ENCODE data around the gene PLAC1.

Gene PLAC1

GRCh38 chrX:134537179-134537955, 120.9 kb downstream of the PLAC1 start:
- Mint-ChIP-seq H3K4me1 (peaks cover 60% of the 10 kb centered on the region), H3K27me3 (ENCODE audit: low read depth, poor library complexity) (peaks cover 5% of the 10 kb centered on the region), H3K27ac (peak overlapping the region; percentile 93), H3K9me3 (peaks cover 40% of the 10 kb centered on the region), H3K4me3 (no peak overlapping the region), H3K36me3 (ENCODE audit: low read depth) (no peaks in the 10 kb centered on the region)
- no peak for DNase-seq
- TF ChIP-seq CTCF (IDR thresholded peaks at IDR 0.05) = no peak

- H3K27ac Mint-ChIP-seq = peak overlapping the region; percentile 43
- H3K27me3 Mint-ChIP-seq (ENCODE audit: low read depth, poor library complexity) = peaks cover 8% of the 10 kb centered on the region
- H3K9me3 Mint-ChIP-seq = peaks cover 52% of the 10 kb centered on the region
- no peaks in the 10 kb centered on the region for H3K36me3 Mint-ChIP-seq (ENCODE audit: low read depth)
- H3K4me1 Mint-ChIP-seq = peaks cover 47% of the 10 kb centered on the region
- no peak for TF ChIP-seq CTCF (IDR thresholded peaks at IDR 0.05)
- DNase-seq = no peak
- H3K4me3 Mint-ChIP-seq = no peak overlapping the region
These were observed 124.3 kb downstream of the PLAC1 start for GRCh38 chrX:134533952-134534351.

DNA sequence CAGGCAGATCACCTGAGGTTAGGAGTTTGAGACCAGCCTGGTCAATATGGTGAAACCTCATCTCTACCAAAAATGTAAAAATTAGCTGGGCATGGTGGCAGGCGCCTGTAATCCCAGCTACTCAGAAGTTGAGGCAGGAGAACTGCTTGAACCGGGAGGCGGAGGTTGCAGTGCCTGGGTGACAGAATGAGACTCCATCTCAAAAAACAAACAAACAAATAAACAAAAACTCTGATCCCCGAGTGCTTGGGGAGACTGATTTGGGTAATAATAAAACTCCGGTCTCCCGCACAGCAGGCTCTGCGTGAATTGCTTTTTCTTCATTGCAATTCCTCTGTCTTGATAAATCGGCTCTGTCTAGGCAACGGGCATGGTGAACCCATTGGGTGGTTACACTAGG, 124.9 kb downstream of the PLAC1 start:
- peaks cover 48% of the 10 kb centered on the region for H3K4me1 Mint-ChIP-seq
- no peak overlapping the region for H3K4me3 Mint-ChIP-seq
- H3K27ac Mint-ChIP-seq = no peak overlapping the region
- H3K36me3 Mint-ChIP-seq (ENCODE audit: low read depth) = no peaks in the 10 kb centered on the region
- H3K9me3 Mint-ChIP-seq = peaks cover 56% of the 10 kb centered on the region
- peaks cover 8% of the 10 kb centered on the region for H3K27me3 Mint-ChIP-seq (ENCODE audit: low read depth, poor library complexity)
- no peak for TF ChIP-seq CTCF (IDR thresholded peaks at IDR 0.05)
- DNase-seq = no peak

- Mint-ChIP-seq H3K4me3 (no peak overlapping the region), H3K4me1 (peaks cover 24% of the 10 kb centered on the region), H3K9me3 (peaks cover 52% of the 10 kb centered on the region), H3K27me3 (ENCODE audit: low read depth, poor library complexity) (peaks cover 15% of the 10 kb centered on the region), H3K27ac (no peak overlapping the region), H3K36me3 (ENCODE audit: low read depth) (no peaks in the 10 kb centered on the region)
- no peak for TF ChIP-seq CTCF (IDR thresholded peaks at IDR 0.05)
- no peak for DNase-seq
These were observed 127.4 kb downstream of the PLAC1 start for GRCh38 chrX:134530845-134531244.

- peaks cover 47% of the 10 kb centered on the region for H3K9me3 Mint-ChIP-seq
- TF ChIP-seq CTCF (IDR thresholded peaks at IDR 0.05) = no peak
- no peak for DNase-seq
- no peaks in the 10 kb centered on the region for H3K36me3 Mint-ChIP-seq (ENCODE audit: low read depth)
- H3K4me1 Mint-ChIP-seq = peaks cover 18% of the 10 kb centered on the region
- peaks cover 15% of the 10 kb centered on the region for H3K27me3 Mint-ChIP-seq (ENCODE audit: low read depth, poor library complexity)
- no peak overlapping the region for H3K4me3 Mint-ChIP-seq
- no peak overlapping the region for H3K27ac Mint-ChIP-seq
These were observed 128.8 kb downstream of the PLAC1 start for GRCh38 chrX:134529481-134529880.

GRCh38 chrX:134528960-134529359, 129.3 kb downstream of the PLAC1 start:
- H3K36me3 Mint-ChIP-seq (ENCODE audit: low read depth) = no peaks in the 10 kb centered on the region
- peaks cover 45% of the 10 kb centered on the region for H3K9me3 Mint-ChIP-seq
- peaks cover 15% of the 10 kb centered on the region for H3K27me3 Mint-ChIP-seq (ENCODE audit: low read depth, poor library complexity)
- no peak overlapping the region for H3K4me3 Mint-ChIP-seq
- H3K27ac Mint-ChIP-seq = no peak overlapping the region
- DNase-seq = no peak
- TF ChIP-seq CTCF (IDR thresholded peaks at IDR 0.05) = no peak
- H3K4me1 Mint-ChIP-seq = peaks cover 15% of the 10 kb centered on the region

Measured in nephron progenitor cell (in vitro differentiated cells).